HG03064 (cell line): Measurements from ENCODE around the gene IQGAP2.

ENCODE experiments used
- ATAC-seq: cut with Tn5 transposase; IDR thresholded peaks from one replicate; pipeline ENCODE4 v1.9.1; 2021; ENCODE audit warnings: low read depth; ENCODE audit not compliant: unreplicated experiment

The IQGAP2 gene

DNA sequence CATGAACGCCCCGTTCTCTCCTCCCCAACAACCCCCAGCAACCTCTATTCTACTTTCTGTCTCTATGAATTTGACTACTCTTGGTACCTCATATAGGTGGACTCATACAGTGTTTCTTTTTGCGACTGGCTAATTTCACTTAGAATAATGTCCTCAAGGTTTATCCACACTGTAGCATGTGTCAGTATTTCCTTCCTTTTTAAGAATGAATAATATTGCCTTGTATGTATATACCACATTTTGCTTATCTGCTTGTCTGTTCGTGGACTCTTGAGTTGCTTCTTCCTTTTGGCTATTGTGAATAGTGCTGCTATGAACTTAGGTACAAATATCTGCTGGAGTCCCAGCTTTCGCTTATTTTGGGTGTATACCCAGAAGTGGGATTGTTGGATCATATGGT lies 42.7 kb downstream of the IQGAP2 start:
- no peak for ATAC-seq

DNA sequence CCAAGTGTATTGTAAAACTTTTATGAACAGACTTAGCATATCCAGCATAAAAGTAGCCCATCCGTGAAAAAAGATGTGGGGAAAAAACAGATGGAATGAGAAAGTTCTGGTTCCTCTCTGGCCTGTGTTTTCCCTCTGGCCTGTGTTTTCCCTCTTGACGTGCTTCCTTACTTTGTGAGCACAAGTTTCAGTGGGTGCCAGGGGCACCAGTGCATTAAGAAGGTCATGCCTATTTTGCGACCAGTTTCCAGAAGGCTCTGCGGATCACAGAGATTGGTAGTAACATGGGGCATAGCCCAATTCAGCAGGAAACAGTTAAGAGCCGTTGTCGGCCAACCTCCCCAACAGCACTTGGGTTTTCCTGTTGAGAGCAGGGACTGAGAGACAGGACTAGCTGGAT lies 43.7 kb downstream of the IQGAP2 start:
- ATAC-seq, result no peak

GRCh38 chr5:76449606-76450005 lies 46.5 kb downstream of the IQGAP2 start:
- ATAC-seq, result no peak

GRCh38 chr5:76450054-76450453 lies 47.0 kb downstream of the IQGAP2 start:
- no peak for ATAC-seq

GRCh38 chr5:76451031-76451701 lies 48.1 kb downstream of the IQGAP2 start:
- no peak for ATAC-seq

GRCh38 chr5:76455531-76456133 lies 52.5 kb downstream of the IQGAP2 start:
- no peak for ATAC-seq

GRCh38 chr5:76456258-76456657 lies 53.2 kb downstream of the IQGAP2 start:
- no peak for ATAC-seq

DNA sequence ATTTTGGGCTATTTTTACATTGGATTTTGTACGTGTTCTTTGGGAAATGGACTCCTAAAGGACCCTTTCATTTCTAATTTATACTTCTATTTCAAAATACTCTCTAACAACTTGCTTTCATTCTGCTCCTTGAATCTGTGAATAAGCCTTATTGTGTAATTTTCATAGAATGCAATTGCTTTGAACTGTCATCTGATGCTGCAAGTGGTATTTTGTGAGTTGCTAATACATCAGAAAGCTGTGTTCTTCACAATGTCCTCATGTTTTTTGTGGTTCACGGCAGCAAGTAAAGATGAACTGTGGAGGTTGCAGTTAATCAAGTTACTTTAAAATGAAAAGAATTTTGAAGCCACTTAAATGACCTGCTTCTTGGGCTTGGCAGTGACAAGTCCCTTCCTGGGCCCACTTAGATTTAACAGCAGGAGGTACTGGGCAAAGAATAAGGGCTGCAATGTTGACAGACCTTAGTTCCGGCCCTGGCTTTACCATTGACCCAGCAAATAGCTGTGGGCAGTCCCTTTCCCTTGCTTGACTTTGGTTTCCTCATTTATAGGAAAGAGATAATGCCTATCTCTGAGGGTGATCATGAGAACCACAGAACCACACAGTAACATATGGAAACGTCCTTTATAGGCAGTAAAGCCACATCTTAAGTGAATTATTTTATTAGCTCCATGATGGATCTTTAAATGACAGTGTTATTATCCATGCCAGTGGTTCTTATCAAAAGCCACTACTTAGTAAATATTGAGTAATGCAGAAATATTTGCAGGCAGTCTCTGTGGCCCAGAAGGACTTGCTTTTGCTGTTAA lies 54.8 kb downstream of the IQGAP2 start:
- no peak for ATAC-seq

GRCh38 chr5:76458486-76458830 lies 55.4 kb downstream of the IQGAP2 start:
- ATAC-seq, result no peak

- ATAC-seq, result no peak
Observed at GRCh38 chr5:76460104-76460503, 57.0 kb downstream of the IQGAP2 start.

DNA sequence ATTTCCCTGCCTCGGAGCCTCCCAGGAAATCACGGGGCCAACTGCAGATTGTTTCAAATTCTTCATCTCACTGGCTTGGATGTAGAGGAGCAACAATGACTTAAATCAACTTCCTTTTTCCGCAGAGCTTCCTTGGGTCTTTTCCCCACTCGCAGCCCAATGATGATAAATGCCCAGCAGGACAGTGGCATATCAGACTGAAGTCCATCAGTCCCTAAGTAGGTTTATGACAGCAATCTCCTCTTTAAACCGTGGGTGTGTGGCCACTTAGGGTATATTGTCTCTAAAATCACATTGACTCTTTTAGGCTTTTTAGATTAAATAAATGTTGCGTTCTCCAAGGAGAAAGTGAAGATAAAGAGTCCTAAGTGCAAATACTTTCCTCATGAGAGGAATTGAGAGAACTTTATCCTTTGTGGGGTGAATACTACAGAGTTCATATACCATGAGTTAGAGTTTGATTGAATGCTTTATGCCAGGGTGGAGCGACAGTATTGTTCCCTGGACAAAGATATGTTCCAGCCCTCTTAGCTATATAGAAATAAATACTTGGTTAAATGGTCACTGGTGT lies 59.1 kb downstream of the IQGAP2 start:
- ATAC-seq, result no peak

DNA sequence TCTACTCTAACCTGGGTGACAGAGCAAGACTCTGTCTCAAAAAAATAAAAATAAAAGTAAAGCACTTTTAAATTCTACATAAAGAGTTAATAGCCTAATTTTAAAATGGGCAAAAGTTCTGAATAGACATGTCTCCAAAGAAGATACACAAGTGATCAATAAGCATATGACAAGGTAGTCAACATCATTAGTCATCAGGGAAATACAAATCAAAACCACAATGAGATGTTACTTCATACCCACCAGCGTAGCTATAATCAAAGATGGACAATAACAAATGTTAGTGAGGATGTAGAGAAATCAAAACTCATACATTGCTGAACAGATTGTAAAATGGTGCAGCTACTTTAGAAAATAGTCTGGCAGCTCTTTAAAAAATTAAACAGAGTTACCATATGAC lies 64.1 kb downstream of the IQGAP2 start:
- ATAC-seq, result no peak

DNA sequence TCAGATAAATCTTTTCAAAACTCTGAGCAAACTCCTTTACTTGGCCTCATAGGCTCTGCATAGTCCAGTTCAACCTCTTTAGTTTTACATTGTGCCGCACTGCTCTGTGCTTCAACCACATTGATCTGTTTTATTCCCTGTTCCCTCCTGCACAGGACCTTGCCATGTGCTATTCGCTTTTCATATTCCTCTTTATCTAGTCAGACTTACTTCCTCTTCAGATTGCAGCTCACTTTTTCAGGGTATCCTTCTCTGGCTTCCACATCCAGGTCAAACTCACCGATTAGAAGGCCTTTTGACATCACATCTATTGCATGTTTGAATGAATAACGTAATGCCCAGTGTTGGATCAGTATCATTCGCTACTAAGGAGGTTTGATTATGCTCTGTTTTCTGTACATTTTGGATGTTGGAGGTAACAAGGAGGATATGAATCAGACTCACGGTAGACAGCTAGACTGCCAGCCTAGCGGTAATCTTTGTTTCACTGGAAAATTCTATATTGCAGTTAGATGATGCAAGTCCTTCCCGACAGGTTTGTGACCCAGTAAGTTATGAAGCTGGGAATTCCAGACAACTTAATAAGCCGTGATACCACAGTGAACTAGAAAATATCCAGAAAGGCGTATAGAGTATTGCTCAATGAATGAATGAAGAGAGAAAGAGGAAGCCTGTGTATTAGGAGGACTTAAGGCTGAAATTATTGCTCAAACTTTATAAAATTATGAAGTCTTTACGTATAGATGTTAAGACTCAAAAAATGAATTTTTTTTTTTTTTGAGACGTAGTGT lies 65.7 kb downstream of the IQGAP2 start:
- ATAC-seq, result no peak

DNA sequence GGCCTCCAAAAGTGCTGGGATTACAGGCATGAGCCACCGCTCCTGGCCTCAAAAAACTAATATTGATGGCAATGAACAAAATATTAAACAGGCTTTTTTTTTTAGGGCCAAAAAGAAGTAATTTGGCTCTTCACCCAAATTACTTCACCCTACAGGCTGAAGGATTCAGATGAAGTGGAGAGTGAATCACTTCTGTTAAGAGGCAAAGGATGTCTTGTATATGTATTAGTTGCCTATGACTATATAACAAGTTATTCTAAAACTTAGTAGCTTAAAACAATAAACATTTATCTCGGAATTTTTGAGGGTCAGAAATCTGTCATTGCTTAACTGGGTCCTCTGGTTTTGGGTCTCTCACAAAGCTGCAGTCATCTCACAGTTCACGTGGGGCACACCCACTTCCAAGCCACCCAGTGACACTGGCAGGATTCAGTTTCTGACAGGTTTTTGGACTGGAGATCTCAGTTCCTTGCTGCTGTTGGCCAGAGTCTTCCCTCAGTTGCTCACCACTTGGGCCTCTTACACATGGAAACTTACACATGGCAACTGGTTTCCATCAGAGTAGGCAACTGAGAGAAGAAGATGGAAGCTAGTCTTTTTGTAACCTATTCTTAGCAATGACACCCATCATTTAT lies 66.7 kb downstream of the IQGAP2 start:
- no peak for ATAC-seq

DNA sequence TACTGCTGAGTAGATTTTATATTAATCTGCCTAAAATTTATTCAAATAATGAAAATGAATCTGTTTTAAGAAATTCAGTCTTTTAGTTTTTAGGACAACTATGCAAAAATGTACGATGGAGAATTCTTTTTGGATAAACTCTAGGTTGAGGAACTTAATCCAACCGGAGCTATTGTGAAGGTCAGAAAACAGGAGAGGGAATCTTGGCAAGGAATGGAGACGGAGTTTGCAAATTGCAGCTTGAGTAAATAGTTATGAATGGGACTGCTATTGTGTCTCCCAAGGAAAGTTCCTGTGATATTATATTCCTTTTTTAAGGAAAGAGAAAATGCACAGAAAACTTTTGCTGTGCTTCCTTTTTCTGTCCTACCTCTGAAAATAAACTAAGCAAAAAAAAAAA lies 67.9 kb downstream of the IQGAP2 start:
- ATAC-seq, result no peak

DNA sequence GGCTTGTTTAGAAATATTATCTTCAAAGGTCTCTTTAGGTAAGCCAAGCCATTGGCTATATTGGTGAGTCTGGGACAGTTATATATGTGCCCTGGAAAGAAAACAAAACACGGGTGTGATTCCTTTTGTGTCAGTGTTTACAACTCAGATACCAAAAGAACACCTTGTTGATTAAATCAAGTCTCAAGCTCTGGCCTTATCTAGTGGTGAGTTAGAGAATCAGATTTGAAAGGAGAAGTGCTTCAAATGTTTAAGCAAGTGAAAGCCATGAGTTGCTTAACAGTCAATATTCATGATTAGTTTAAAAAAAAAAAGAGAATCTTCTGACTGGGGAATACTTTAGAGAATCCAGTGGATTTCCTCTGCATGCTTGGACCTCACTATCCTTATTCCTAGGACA lies 68.3 kb downstream of the IQGAP2 start:
- no peak for ATAC-seq

DNA sequence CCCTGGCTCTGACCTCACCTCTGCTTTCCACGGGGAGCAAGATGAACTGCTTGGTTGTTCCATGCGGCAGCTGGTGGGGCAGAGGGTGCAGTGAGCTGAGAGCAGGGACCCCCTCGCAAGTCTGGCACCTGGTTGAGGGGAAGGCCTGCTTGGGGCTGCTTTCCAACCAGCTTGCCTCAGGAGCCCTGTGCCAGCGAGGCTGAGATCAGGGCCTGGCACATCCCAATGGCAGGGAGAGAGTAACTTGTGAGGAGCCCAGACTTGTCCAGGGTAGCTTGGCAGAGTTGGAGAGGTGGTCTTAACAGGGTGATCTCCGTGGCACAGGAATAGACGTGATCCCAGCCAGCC lies 68.9 kb downstream of the IQGAP2 start:
- no peak for ATAC-seq

- ATAC-seq, result no peak
Observed at GRCh38 chr5:76472335-76473008, 69.4 kb downstream of the IQGAP2 start.

GRCh38 chr5:76473009-76473336 lies 69.9 kb downstream of the IQGAP2 start:
- ATAC-seq, result no peak

DNA sequence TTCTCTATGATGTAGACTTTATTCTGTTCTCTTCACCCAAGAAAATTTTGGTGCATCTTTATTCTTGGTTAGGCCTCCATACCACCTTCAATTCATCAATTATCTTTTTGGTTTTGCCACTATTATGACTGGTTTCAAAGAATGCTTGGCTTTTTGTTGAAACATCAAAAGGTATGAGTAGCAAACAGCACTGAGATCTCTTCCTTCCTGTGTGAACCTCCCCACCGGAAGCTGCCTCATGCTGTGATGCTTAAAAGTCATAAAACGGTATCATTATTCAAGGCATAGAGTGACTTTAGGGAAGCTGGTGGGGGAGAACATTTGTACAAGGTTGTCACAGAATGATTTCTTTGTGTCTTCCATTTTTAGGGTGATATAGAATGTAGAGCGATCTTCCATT lies 70.6 kb downstream of the IQGAP2 start:
- no peak for ATAC-seq
